SJSA1 (cell line): ENCODE results near the gene BTG3. TPM values are rescaled to one million over a fixed set of nuclear protein-coding genes. Genes with fewer than 3 reads are reported as not detected.

Experiments
- DNase-seq, 2 experiments: peaks; one replicate each; pipeline ENCODE4 v3.0.0-alpha.2; 2015 to 2020; ENCODE audit warnings: low spot score in 2 of 2, low read depth in 1 of 2
- H3K27ac ChIP-seq: fragments of 250-450 bp; sonication (Bioruptor Pico); 2 replicates; pipeline ENCODE4 v1.5.1; 2020; ENCODE audit warnings: mild to moderate bottlenecking, moderate library complexity
- H3K27me3 ChIP-seq: fragments of 250-450 bp; sonication (Bioruptor Pico); replicated peaks from 2 replicates; pipeline ENCODE4 v1.5.1; 2020; ENCODE audit warnings: mild to moderate bottlenecking, moderate library complexity
- H3K36me3 ChIP-seq: fragments of 250-450 bp; sonication (Bioruptor Pico); 2 replicates; pipeline ENCODE4 v1.5.1; 2020; ENCODE audit warnings: mild to moderate bottlenecking
- H3K4me1 ChIP-seq: fragments of 250-450 bp; sonication (Bioruptor Pico); replicated peaks from 2 replicates; pipeline ENCODE4 v1.6.1; 2021; ENCODE audit warnings: mild to moderate bottlenecking
- H3K4me3 ChIP-seq: fragments of 250-450 bp; sonication (Bioruptor Pico); 2 replicates; pipeline ENCODE4 v1.5.1; 2020; ENCODE audit warnings: mild to moderate bottlenecking
- H3K9me3 ChIP-seq: fragments of 250-450 bp; sonication (Bioruptor Pico); replicated peaks from 2 replicates; pipeline ENCODE4 v1.5.1; 2020; ENCODE audit warnings: mild to moderate bottlenecking
- total RNA-seq: library from RNA; depleted of rRNA; stranded (reverse); fragments of >200 nt; shearing (Covaris generic); gene quantifications from 2 replicates; pipeline ENCODE4 v1.2.3, GENCODE V29; 2014; rRNA removed

BTG3 gene
- total RNA-seq, result 108 and 157 TPM in 2 replicates

GRCh38 chr21:17612565-17613241, at the start of gene BTG3:
BTG3 (minus strand) TSS chr21:17612901; CDS start chr21:17609144, 3,757 bp downstream.
- DNase-seq, result peak; percentile 73 to 77
- Histone ChIP-seq H3K4me3 (peak within 1 kb of the TSS; percentile 89), H3K4me1 (peaks cover 15% of the 10 kb centered on the region), H3K27me3 (no peaks in the 10 kb centered on the region), H3K36me3 (peaks cover 23% of the 10 kb centered on the region), H3K9me3 (no peaks in the 10 kb centered on the region; the same call in 1 of the 2 replicates), H3K27ac (peak within 1 kb of the TSS; percentile 85)

GRCh38 chr21:17660862-17661261, 48.2 kb upstream of the BTG3 start:
- Histone ChIP-seq H3K27me3 (no peaks in the 10 kb centered on the region), H3K36me3 (no peaks in the 10 kb centered on the region), H3K4me1 (no peaks in the 10 kb centered on the region), H3K4me3 (no peak overlapping the region), H3K9me3 (no peaks in the 10 kb centered on the region), H3K27ac (no peak overlapping the region)
- no peak for DNase-seq

- no peaks in the 10 kb centered on the region for H3K4me1 ChIP-seq
- H3K9me3 ChIP-seq, result no peaks in the 10 kb centered on the region
- no peaks in the 10 kb centered on the region for H3K36me3 ChIP-seq
- DNase-seq, result no peak
- H3K27me3 ChIP-seq, result no peaks in the 10 kb centered on the region
- no peak overlapping the region for H3K27ac ChIP-seq
- no peak overlapping the region for H3K4me3 ChIP-seq
Measured at GRCh38 chr21:17660452-17660851, 47.8 kb upstream of the BTG3 start.

- H3K27me3 ChIP-seq, result no peaks in the 10 kb centered on the region
- no peak overlapping the region for H3K27ac ChIP-seq
- no peak for DNase-seq
- H3K4me3 ChIP-seq, result no peak overlapping the region
- no peaks in the 10 kb centered on the region for H3K36me3 ChIP-seq
- H3K9me3 ChIP-seq, result no peaks in the 10 kb centered on the region
- H3K4me1 ChIP-seq, result no peaks in the 10 kb centered on the region
Measured at GRCh38 chr21:17658931-17659330, 46.2 kb upstream of the BTG3 start.

- no peaks in the 10 kb centered on the region for H3K36me3 ChIP-seq
Measured at GRCh38 chr21:17651526-17651925, 38.8 kb upstream of the BTG3 start.

GRCh38 chr21:17650292-17650691, 37.6 kb upstream of the BTG3 start:
- Histone ChIP-seq H3K9me3 (no peaks in the 10 kb centered on the region), H3K27me3 (no peaks in the 10 kb centered on the region), H3K36me3 (no peaks in the 10 kb centered on the region), H3K4me1 (no peaks in the 10 kb centered on the region), H3K4me3 (no peak overlapping the region), H3K27ac (no peak overlapping the region)
- DNase-seq, result no peak

More at GRCh38 chr21:17651526-17651925, 38.8 kb upstream of the BTG3 start:
- DNase-seq, result no peak
- no peak overlapping the region for H3K4me3 ChIP-seq
- no peaks in the 10 kb centered on the region for H3K9me3 ChIP-seq
- H3K27ac ChIP-seq, result no peak overlapping the region
- H3K27me3 ChIP-seq, result no peaks in the 10 kb centered on the region
- H3K4me1 ChIP-seq, result no peaks in the 10 kb centered on the region

GRCh38 chr21:17646790-17647189, 34.1 kb upstream of the BTG3 start:
- no peak for DNase-seq
- H3K4me3 ChIP-seq, result no peak overlapping the region
- H3K36me3 ChIP-seq, result no peaks in the 10 kb centered on the region
- H3K27me3 ChIP-seq, result no peaks in the 10 kb centered on the region
- H3K9me3 ChIP-seq, result no peaks in the 10 kb centered on the region
- H3K4me1 ChIP-seq, result no peaks in the 10 kb centered on the region
- H3K27ac ChIP-seq, result no peak overlapping the region

- H3K27ac ChIP-seq, result no peak overlapping the region
- H3K9me3 ChIP-seq, result no peaks in the 10 kb centered on the region
- no peak overlapping the region for H3K4me3 ChIP-seq
- DNase-seq, result no peak
- no peaks in the 10 kb centered on the region for H3K36me3 ChIP-seq
- no peaks in the 10 kb centered on the region for H3K4me1 ChIP-seq
- no peaks in the 10 kb centered on the region for H3K27me3 ChIP-seq
Measured at GRCh38 chr21:17644186-17644585, 31.5 kb upstream of the BTG3 start.

GRCh38 chr21:17640821-17641220, 28.1 kb upstream of the BTG3 start:
- Histone ChIP-seq H3K4me3 (no peak overlapping the region), H3K36me3 (no peaks in the 10 kb centered on the region), H3K4me1 (no peaks in the 10 kb centered on the region), H3K9me3 (no peaks in the 10 kb centered on the region), H3K27me3 (no peaks in the 10 kb centered on the region), H3K27ac (no peak overlapping the region)
- DNase-seq, result no peak

GRCh38 chr21:17636711-17637110, 24.0 kb upstream of the BTG3 start:
- no peak for DNase-seq

GRCh38 chr21:17631195-17631594, 18.5 kb upstream of the BTG3 start:
- Histone ChIP-seq H3K36me3 (no peaks in the 10 kb centered on the region), H3K9me3 (no peaks in the 10 kb centered on the region), H3K4me3 (no peak overlapping the region), H3K27me3 (no peaks in the 10 kb centered on the region), H3K27ac (no peak overlapping the region), H3K4me1 (no peaks in the 10 kb centered on the region)
- no peak for DNase-seq

More at GRCh38 chr21:17636711-17637110, 24.0 kb upstream of the BTG3 start:
- H3K27me3 ChIP-seq, result no peaks in the 10 kb centered on the region
- no peaks in the 10 kb centered on the region for H3K9me3 ChIP-seq
- no peaks in the 10 kb centered on the region for H3K36me3 ChIP-seq
- H3K27ac ChIP-seq, result no peak overlapping the region
- H3K4me1 ChIP-seq, result no peaks in the 10 kb centered on the region
- no peak overlapping the region for H3K4me3 ChIP-seq

- Histone ChIP-seq H3K36me3 (no peaks in the 10 kb centered on the region), H3K4me1 (no peaks in the 10 kb centered on the region), H3K27ac (no peak overlapping the region), H3K27me3 (no peaks in the 10 kb centered on the region), H3K9me3 (no peaks in the 10 kb centered on the region), H3K4me3 (no peak overlapping the region)
- DNase-seq, result no peak
Measured at GRCh38 chr21:17622018-17622417, 9.3 kb upstream of the BTG3 start.

- H3K36me3 ChIP-seq, result peaks cover 10% of the 10 kb centered on the region
- DNase-seq, result no peak
- no peak overlapping the region for H3K27ac ChIP-seq
- H3K9me3 ChIP-seq, result no peaks in the 10 kb centered on the region; the same call in 1 of the 2 replicates
- peaks cover 8% of the 10 kb centered on the region for H3K4me1 ChIP-seq
- H3K27me3 ChIP-seq, result no peaks in the 10 kb centered on the region
- no peak overlapping the region for H3K4me3 ChIP-seq
Measured at GRCh38 chr21:17616831-17617230, 4.1 kb upstream of the BTG3 start.

- H3K27me3 ChIP-seq, result no peaks in the 10 kb centered on the region
- H3K27ac ChIP-seq, result no peak overlapping the region
- peaks cover 17% of the 10 kb centered on the region for H3K36me3 ChIP-seq
- peak overlapping the region; percentile 89 for H3K4me3 ChIP-seq
- DNase-seq, result no peak
- peaks cover 15% of the 10 kb centered on the region for H3K4me1 ChIP-seq
- H3K9me3 ChIP-seq, result no peaks in the 10 kb centered on the region; the same call in 1 of the 2 replicates
Measured at GRCh38 chr21:17613242-17613676, 558 bp upstream of the BTG3 start.
